HEK293 (cell line): Measurements from ENCODE around the gene TMEM218.

ENCODE experiments used
- MYNN ChIP-seq: fragments of 450-650 bp; formaldehyde crosslinking; IDR thresholded peaks from 2 replicates; pipeline ENCODE4 v1.5.1; 2016; ENCODE audit warnings: missing biosample characterization, missing genetic modification characterization, borderline replicate concordance
- SP2 ChIP-seq: fragments of 450-650 bp; formaldehyde crosslinking; IDR thresholded peaks from 2 replicates; pipeline ENCODE4 v1.5.1; 2016; ENCODE audit warnings: missing biosample characterization, missing genetic modification characterization
- TCF7L2 ChIP-seq: IDR thresholded peaks from 2 replicates; pipeline ENCODE4 v1.6.1; 2011; ENCODE audit warnings: low read depth, mild to moderate bottlenecking, inconsistent platforms, low read length, moderate library complexity, borderline replicate concordance
- ZBTB8A ChIP-seq: fragments of 450-650 bp; formaldehyde crosslinking; IDR thresholded peaks from 2 replicates; pipeline ENCODE4 v1.5.1; 2016; ENCODE audit warnings: missing biosample characterization, missing genetic modification characterization
- ZFHX2 ChIP-seq: fragments of 450-650 bp; formaldehyde crosslinking; conservative IDR thresholded peaks from 2 replicates; pipeline ENCODE4 v1.5.1; 2016; ENCODE audit warnings: missing biosample characterization, missing genetic modification characterization
- ZNF10 ChIP-seq: fragments of 450-650 bp; formaldehyde crosslinking; IDR thresholded peaks from 2 replicates; pipeline ENCODE4 v1.5.1; 2017; ENCODE audit warnings: missing biosample characterization, missing genetic modification characterization
- ZNF133 ChIP-seq: fragments of 450-650 bp; formaldehyde crosslinking; IDR thresholded peaks from 2 replicates; pipeline ENCODE4 v1.5.1; 2016; ENCODE audit warnings: missing biosample characterization, missing genetic modification characterization
- ZNF274 ChIP-seq, 2 experiments: fragments of 200-500 bp in 1 of 2; fragments of 450-650 bp in 1 of 2; sonication (Bioruptor generic) in 1 of 2; formaldehyde crosslinking in 1 of 2; IDR thresholded peaks; 2 replicates each; pipeline versions ENCODE4 v1.5.1 to v1.6.1; 2014 to 2016; ENCODE audit warnings: borderline replicate concordance in 1 of 2, inconsistent platforms in 1 of 2, low read length in 1 of 2, missing biosample characterization in 1 of 2, missing genetic modification characterization in 1 of 2
- ZNF37A ChIP-seq: fragments of 450-650 bp; IDR thresholded peaks from 2 replicates; pipeline ENCODE4 v1.5.1; 2018; ENCODE audit warnings: missing biosample characterization, missing genetic modification characterization
- ZNF510 ChIP-seq: fragments of 450-650 bp; formaldehyde crosslinking; IDR thresholded peaks from 2 replicates; pipeline ENCODE4 v1.5.1; 2018; ENCODE audit warnings: mild to moderate bottlenecking, missing genetic modification characterization, missing biosample characterization; ENCODE audit not compliant: insufficient replicate concordance
- ZNF830 ChIP-seq: fragments of 450-650 bp; IDR thresholded peaks from 2 replicates; pipeline ENCODE4 v1.5.0; 2018; ENCODE audit warnings: missing biosample characterization, missing genetic modification characterization, low read depth, mild to moderate bottlenecking, moderate library complexity
- TF ChIP-seq, protein P1 (sequence below): fragments of 450-650 bp; formaldehyde crosslinking; IDR thresholded peaks from 2 replicates; pipeline ENCODE4 v1.5.1; 2016; ENCODE audit warnings: missing biosample characterization, missing genetic modification characterization
- TF ChIP-seq, protein P2 (sequence below): fragments of 450-650 bp; formaldehyde crosslinking; IDR thresholded peaks from 2 replicates; pipeline ENCODE4 v1.5.1; 2016; ENCODE audit warnings: missing biosample characterization, missing genetic modification characterization, low read depth
- TF ChIP-seq, protein P3 (sequence below): fragments of 450-650 bp; formaldehyde crosslinking; IDR thresholded peaks from 2 replicates; pipeline ENCODE4 v1.5.1; 2016; ENCODE audit warnings: missing biosample characterization, missing genetic modification characterization

DNA sequence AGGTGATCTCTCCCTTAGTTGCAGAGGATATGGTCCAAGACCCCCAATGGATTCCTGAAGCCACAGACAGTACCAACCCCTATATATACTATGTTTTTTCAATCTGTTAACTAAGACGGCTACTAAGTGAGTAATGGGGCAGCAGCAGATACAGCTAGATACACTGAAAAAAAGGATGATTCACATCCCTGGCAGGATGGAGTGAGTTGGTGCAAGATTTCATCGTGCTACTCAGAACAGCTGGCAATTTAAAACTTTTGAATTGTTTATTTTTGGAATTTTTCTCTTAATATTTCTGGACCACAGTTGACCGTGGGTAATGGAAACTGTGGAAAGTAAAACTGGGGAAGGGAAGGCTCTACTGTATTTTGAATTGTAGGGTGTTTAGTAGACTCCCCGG, 17.0 kb upstream of the TMEM218 start:
- TF ChIP-seq, protein P1, sequence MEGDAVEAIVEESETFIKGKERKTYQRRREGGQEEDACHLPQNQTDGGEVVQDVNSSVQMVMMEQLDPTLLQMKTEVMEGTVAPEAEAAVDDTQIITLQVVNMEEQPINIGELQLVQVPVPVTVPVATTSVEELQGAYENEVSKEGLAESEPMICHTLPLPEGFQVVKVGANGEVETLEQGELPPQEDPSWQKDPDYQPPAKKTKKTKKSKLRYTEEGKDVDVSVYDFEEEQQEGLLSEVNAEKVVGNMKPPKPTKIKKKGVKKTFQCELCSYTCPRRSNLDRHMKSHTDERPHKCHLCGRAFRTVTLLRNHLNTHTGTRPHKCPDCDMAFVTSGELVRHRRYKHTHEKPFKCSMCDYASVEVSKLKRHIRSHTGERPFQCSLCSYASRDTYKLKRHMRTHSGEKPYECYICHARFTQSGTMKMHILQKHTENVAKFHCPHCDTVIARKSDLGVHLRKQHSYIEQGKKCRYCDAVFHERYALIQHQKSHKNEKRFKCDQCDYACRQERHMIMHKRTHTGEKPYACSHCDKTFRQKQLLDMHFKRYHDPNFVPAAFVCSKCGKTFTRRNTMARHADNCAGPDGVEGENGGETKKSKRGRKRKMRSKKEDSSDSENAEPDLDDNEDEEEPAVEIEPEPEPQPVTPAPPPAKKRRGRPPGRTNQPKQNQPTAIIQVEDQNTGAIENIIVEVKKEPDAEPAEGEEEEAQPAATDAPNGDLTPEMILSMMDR (tag by site-specific recombination) = no peak
- TF ChIP-seq ZNF37A (tag by site-specific recombination) (no peak), ZNF274 (IDR thresholded peaks at IDR 0.05; ENCODE audit: low read length) (no peak), ZNF274 (tag by site-specific recombination; IDR thresholded peaks at IDR 0.05; ENCODE audit: borderline replicate concordance) (no peak), MYNN (tag by site-specific recombination) (no peak), SP2 (tag by site-specific recombination) (no peak), TCF7L2 (no peak), ZNF10 (no peak), ZNF830 (tag by site-specific recombination) (no peak), ZNF510 (no peak), ZBTB8A (tag by site-specific recombination) (no peak), ZNF133 (tag by site-specific recombination) (no peak), ZFHX2 (no peak)
- TF ChIP-seq, protein P2, sequence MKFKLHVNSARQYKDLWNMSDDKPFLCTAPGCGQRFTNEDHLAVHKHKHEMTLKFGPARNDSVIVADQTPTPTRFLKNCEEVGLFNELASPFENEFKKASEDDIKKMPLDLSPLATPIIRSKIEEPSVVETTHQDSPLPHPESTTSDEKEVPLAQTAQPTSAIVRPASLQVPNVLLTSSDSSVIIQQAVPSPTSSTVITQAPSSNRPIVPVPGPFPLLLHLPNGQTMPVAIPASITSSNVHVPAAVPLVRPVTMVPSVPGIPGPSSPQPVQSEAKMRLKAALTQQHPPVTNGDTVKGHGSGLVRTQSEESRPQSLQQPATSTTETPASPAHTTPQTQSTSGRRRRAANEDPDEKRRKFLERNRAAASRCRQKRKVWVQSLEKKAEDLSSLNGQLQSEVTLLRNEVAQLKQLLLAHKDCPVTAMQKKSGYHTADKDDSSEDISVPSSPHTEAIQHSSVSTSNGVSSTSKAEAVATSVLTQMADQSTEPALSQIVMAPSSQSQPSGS (tag by site-specific recombination) = no peak
- TF ChIP-seq, protein P3, sequence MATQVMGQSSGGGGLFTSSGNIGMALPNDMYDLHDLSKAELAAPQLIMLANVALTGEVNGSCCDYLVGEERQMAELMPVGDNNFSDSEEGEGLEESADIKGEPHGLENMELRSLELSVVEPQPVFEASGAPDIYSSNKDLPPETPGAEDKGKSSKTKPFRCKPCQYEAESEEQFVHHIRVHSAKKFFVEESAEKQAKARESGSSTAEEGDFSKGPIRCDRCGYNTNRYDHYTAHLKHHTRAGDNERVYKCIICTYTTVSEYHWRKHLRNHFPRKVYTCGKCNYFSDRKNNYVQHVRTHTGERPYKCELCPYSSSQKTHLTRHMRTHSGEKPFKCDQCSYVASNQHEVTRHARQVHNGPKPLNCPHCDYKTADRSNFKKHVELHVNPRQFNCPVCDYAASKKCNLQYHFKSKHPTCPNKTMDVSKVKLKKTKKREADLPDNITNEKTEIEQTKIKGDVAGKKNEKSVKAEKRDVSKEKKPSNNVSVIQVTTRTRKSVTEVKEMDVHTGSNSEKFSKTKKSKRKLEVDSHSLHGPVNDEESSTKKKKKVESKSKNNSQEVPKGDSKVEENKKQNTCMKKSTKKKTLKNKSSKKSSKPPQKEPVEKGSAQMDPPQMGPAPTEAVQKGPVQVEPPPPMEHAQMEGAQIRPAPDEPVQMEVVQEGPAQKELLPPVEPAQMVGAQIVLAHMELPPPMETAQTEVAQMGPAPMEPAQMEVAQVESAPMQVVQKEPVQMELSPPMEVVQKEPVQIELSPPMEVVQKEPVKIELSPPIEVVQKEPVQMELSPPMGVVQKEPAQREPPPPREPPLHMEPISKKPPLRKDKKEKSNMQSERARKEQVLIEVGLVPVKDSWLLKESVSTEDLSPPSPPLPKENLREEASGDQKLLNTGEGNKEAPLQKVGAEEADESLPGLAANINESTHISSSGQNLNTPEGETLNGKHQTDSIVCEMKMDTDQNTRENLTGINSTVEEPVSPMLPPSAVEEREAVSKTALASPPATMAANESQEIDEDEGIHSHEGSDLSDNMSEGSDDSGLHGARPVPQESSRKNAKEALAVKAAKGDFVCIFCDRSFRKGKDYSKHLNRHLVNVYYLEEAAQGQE (tag by site-specific recombination) = no peak
